ENCODE results near the gene RABAC1.

The RABAC1 gene

DNA sequence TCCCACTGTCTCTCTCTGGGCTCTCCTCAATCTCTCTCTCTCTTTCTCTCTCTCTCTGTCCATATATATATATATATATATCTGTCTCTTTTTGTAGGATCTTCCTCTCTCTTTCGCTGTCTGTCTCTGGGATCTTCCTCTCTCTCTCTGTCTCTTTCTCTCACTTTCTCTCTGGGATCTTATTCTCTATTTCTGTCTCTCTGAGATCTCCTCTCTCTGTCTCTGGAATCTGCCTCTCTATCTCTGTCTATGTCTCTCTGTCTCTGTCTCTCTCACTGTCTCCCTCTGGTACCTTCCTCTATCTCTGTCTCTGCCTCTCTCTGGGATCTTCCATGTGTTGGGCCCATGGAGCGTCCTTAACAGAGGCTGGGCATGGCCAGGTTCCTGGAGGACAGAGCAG is 31.5 kb upstream of the RABAC1 start:
- H3K79me2 ChIP-seq (ENCODE audit: low read length): no peaks in the 10 kb centered on the region
- H3K9me2 ChIP-seq (replicated peaks; ENCODE audit: insufficient read depth, low read length): no peaks in the 10 kb centered on the region
- H3K27ac ChIP-seq (ENCODE audit: low read length): no peak overlapping the region
- TF ChIP-seq EZH2 (optimal IDR thresholded peaks at IDR 0.05; ENCODE audit: low read depth, low read length) (no peak), EZH2phosphoT487 (IDR thresholded peaks at IDR 0.05; ENCODE audit: low read length) (no peak), CTCF (IDR thresholded peaks at IDR 0.05; ENCODE audit: low read length) (no peak)
- H3K27me3 ChIP-seq (replicated peaks; ENCODE audit: insufficient read depth, low read length): peaks cover 76% of the 10 kb centered on the region
- DNase-seq: no peak
- H3F3A ChIP-seq (ENCODE audit: insufficient read depth, low read length): no peaks in the 10 kb centered on the region
- no peaks in the 10 kb centered on the region for H3K4me1 ChIP-seq (ENCODE audit: low read length)
- no peaks in the 10 kb centered on the region for H3K9me3 ChIP-seq (replicated peaks; ENCODE audit: insufficient read depth, low read length)
- no peaks in the 10 kb centered on the region for H3K36me3 ChIP-seq (replicated peaks; ENCODE audit: insufficient read depth, low read length)
- H2AFZ ChIP-seq (ENCODE audit: low read length): no peak overlapping the region
- H4K20me1 ChIP-seq (ENCODE audit: insufficient read depth, low read length): no peaks in the 10 kb centered on the region
- no peak overlapping the region for H3K4me2 ChIP-seq (ENCODE audit: low read depth, low read length)
- H3K9ac ChIP-seq (ENCODE audit: low read length): no peak overlapping the region
- H3K4me3 ChIP-seq (ENCODE audit: low read length): no peak overlapping the region

- no peaks in the 10 kb centered on the region for H3K4me1 ChIP-seq (ENCODE audit: low read length)
- no peaks in the 10 kb centered on the region for H3F3A ChIP-seq (ENCODE audit: insufficient read depth, low read length)
- peaks cover 76% of the 10 kb centered on the region for H3K27me3 ChIP-seq (replicated peaks; ENCODE audit: insufficient read depth, low read length)
- no peak overlapping the region for H3K4me2 ChIP-seq (ENCODE audit: low read depth, low read length)
- no peaks in the 10 kb centered on the region for H3K36me3 ChIP-seq (replicated peaks; ENCODE audit: insufficient read depth, low read length)
- H3K4me3 ChIP-seq (ENCODE audit: low read length): no peak overlapping the region
- H3K79me2 ChIP-seq (ENCODE audit: low read length): no peaks in the 10 kb centered on the region
- no peak overlapping the region for H3K9ac ChIP-seq (ENCODE audit: low read length)
- no peak overlapping the region for H2AFZ ChIP-seq (ENCODE audit: low read length)
- H3K27ac ChIP-seq (ENCODE audit: low read length): no peak overlapping the region
- no peaks in the 10 kb centered on the region for H3K9me3 ChIP-seq (replicated peaks; ENCODE audit: insufficient read depth, low read length)
- DNase-seq: no peak
- H4K20me1 ChIP-seq (ENCODE audit: insufficient read depth, low read length): no peaks in the 10 kb centered on the region
- H3K9me2 ChIP-seq (replicated peaks; ENCODE audit: insufficient read depth, low read length): no peaks in the 10 kb centered on the region
- TF ChIP-seq EZH2 (optimal IDR thresholded peaks at IDR 0.05; ENCODE audit: low read depth, low read length) (no peak), CTCF (IDR thresholded peaks at IDR 0.05; ENCODE audit: low read length) (no peak), EZH2phosphoT487 (IDR thresholded peaks at IDR 0.05; ENCODE audit: low read length) (no peak)
Observed at GRCh38 chr19:41990028-41990427, 30.9 kb upstream of the RABAC1 start.

GRCh38 chr19:41988947-41989346 is 29.8 kb upstream of the RABAC1 start:
- no peaks in the 10 kb centered on the region for H3K36me3 ChIP-seq (replicated peaks; ENCODE audit: insufficient read depth, low read length)
- no peaks in the 10 kb centered on the region for H3K79me2 ChIP-seq (ENCODE audit: low read length)
- no peaks in the 10 kb centered on the region for H3F3A ChIP-seq (ENCODE audit: insufficient read depth, low read length)
- no peak for DNase-seq
- no peaks in the 10 kb centered on the region for H3K4me1 ChIP-seq (ENCODE audit: low read length)
- H3K4me2 ChIP-seq (ENCODE audit: low read depth, low read length): no peak overlapping the region
- H3K4me3 ChIP-seq (ENCODE audit: low read length): no peak overlapping the region
- no peak overlapping the region for H2AFZ ChIP-seq (ENCODE audit: low read length)
- H3K9me3 ChIP-seq (replicated peaks; ENCODE audit: insufficient read depth, low read length): no peaks in the 10 kb centered on the region
- H3K27ac ChIP-seq (ENCODE audit: low read length): no peak overlapping the region
- no peaks in the 10 kb centered on the region for H4K20me1 ChIP-seq (ENCODE audit: insufficient read depth, low read length)
- H3K27me3 ChIP-seq (replicated peaks; ENCODE audit: insufficient read depth, low read length): peaks cover 79% of the 10 kb centered on the region
- H3K9ac ChIP-seq (ENCODE audit: low read length): no peak overlapping the region
- no peaks in the 10 kb centered on the region for H3K9me2 ChIP-seq (replicated peaks; ENCODE audit: insufficient read depth, low read length)
- TF ChIP-seq EZH2 (optimal IDR thresholded peaks at IDR 0.05; ENCODE audit: low read depth, low read length) (no peak), CTCF (IDR thresholded peaks at IDR 0.05; ENCODE audit: low read length) (no peak), EZH2phosphoT487 (IDR thresholded peaks at IDR 0.05; ENCODE audit: low read length) (no peak)

Data from MM.1S (cell line).